PC-3 (cell line): ENCODE results near the gene SLC4A7.

ENCODE experiments used
- EZH2 ChIP-seq: fragments of 300-600 bp; sonication (generic); IDR thresholded peaks from one replicate; pipeline ENCODE4 v1.6.1; 2017; ENCODE audit warnings: antibody characterized with exemption, mild to moderate bottlenecking, low read length; ENCODE audit not compliant: unreplicated experiment
- TF ChIP-seq, protein P1 (sequence below): fragments of 300-600 bp; sonication (generic); conservative IDR thresholded peaks from 2 replicates; pipeline ENCODE4 v1.5.1; 2017; ENCODE audit warnings: antibody characterized with exemption, low read depth, mild to moderate bottlenecking, low read length

- TF ChIP-seq, protein P1, sequence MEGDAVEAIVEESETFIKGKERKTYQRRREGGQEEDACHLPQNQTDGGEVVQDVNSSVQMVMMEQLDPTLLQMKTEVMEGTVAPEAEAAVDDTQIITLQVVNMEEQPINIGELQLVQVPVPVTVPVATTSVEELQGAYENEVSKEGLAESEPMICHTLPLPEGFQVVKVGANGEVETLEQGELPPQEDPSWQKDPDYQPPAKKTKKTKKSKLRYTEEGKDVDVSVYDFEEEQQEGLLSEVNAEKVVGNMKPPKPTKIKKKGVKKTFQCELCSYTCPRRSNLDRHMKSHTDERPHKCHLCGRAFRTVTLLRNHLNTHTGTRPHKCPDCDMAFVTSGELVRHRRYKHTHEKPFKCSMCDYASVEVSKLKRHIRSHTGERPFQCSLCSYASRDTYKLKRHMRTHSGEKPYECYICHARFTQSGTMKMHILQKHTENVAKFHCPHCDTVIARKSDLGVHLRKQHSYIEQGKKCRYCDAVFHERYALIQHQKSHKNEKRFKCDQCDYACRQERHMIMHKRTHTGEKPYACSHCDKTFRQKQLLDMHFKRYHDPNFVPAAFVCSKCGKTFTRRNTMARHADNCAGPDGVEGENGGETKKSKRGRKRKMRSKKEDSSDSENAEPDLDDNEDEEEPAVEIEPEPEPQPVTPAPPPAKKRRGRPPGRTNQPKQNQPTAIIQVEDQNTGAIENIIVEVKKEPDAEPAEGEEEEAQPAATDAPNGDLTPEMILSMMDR = no peak
- no peak for TF ChIP-seq EZH2
Observed at GRCh38 chr3:27521872-27522265, 37.7 kb upstream of the SLC4A7 start.
